IPS DF 4.7 (cell line): Measurements from ENCODE around the gene TNFSF8.

Experiments
- DNase-seq: peaks from one replicate; pipeline ENCODE4 v3.0.0-alpha.2; 2013; ENCODE audit warnings: low spot score; ENCODE audit errors: extremely low read depth

Gene TNFSF8

GRCh38 chr9:114905170-114905940 is 25.0 kb downstream of the TNFSF8 start:
- no peak for DNase-seq

GRCh38 chr9:114902786-114903524 is 27.4 kb downstream of the TNFSF8 start:
- no peak for DNase-seq

- DNase-seq: no peak
Measured at GRCh38 chr9:114900942-114901802, 29.2 kb downstream of the TNFSF8 start.

DNA sequence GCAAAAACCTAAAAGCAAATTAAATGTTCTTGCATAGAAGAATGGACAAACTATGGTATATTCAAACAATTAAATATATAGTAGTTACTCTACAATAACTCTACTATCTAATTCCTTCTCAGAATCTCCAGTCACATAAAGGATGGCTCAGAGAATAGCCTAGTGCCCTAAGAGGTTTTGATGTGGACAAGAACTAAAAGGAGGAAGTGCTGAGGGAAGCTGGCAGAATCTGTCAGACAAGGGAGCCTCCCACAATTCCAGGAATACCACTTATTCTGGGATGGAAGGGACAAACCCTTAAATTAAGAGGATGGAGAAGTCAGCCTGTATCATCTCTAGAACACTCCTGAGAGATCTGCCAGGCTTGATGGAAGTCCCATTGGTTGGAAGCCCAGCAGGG is 30.4 kb downstream of the TNFSF8 start:
- DNase-seq: no peak

DNA sequence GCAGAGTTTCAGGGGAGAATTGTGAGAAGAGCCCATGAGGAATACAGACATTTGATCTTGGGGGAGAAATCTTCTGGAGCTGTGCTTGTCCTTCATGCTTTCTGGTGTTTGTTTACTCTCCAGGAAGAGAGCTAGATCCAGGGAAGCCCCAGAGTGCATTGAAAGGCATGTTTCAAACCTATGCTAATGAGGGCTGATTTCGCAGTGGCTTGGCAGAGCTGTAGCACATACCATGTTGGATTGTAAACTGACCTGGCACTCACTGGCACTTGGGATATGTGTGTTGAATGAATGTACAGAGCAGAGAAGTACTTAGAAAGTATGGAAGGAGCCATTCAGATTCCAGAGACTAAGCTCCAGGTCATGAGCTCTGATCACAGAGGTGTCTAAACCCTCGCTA is 30.9 kb downstream of the TNFSF8 start:
- no peak for DNase-seq

DNA sequence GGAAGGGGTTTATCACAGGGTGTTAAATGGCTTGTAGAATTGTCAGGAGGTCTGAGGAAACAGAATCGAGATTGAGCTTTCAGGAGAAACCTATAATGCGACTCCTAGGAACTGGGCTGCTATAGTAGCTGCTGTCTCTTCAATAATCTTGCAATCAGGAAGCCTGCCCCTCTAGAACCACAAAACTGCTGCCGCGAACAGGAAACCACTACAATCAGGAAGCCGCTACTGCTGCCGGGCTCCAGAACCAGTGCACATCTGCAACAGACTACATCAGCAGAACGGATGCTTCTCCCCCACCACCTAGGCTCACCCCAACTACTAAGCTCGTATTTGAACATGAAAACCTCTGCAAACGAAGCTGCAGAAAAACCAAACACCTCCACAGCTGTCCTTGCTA is 31.6 kb downstream of the TNFSF8 start:
- DNase-seq: no peak

DNA sequence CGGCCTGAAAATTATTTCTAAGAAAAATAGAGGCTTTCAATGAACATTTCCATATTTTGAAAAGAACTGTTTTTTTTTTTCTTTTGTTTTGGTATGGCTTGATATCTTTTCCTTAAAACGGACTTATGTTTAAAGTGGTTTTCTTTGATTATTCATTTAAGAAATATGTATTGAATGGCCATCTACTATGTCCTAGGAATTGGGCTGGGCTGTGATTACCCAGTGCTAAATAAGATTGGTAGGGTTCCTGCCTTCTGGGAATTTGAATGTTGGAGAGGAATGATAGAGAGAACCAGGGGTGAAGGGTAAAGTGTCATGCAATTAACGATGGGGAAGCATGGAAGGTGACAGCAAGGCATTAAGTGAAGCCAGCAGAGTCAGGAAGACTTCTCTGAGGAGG is 33.2 kb downstream of the TNFSF8 start:
- no peak for DNase-seq

GRCh38 chr9:114896344-114896743 is 34.0 kb downstream of the TNFSF8 start:
- DNase-seq: no peak

DNA sequence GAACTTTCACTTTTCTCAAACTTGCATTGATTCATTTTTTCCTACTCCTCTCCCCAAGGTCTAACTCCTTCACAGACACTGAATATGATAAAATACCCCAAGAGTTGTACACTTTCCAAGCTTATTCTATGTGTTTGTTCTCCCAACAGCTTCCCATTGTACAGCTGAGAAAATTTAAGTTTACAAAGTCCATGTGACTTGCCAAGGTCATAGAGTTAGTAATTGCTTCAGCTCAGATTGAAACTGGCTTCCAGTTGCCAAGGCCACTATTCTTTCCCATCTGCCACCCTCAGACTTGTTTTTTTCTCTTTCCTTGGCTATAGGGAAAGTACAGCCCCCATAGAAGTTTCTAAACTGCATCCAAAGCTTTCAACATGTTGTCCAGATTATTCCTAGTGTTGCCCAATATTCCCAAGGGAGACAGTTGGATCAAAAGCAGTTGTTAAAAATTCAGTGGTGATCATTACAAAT is 34.8 kb downstream of the TNFSF8 start:
- no peak for DNase-seq

- peak; percentile 66 for DNase-seq
Measured at GRCh38 chr9:114894609-114895433, 35.6 kb downstream of the TNFSF8 start.

DNA sequence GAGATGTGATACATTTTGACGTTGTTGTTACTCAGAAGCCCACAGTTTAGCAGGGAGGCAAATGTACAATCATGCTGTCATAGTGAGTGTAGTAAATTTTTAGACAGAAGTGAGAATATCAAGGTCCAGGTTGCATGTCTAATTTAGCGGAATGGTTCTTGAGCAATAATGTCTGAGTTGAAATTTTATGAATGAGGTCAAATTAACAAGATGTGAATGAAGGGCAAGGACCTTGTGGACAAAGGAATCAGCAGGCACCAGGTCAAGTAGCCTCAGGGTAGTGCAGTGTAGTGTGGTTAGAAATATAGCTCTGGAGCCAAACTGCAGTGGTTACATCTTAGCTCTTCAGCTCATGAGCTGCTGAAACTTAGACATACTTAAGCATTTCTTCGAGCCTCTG is 36.2 kb downstream of the TNFSF8 start:
- DNase-seq: no peak

- no peak for DNase-seq
Measured at GRCh38 chr9:114893221-114894010, 37.0 kb downstream of the TNFSF8 start.

GRCh38 chr9:114889802-114890224 is 40.6 kb downstream of the TNFSF8 start:
- no peak for DNase-seq

DNA sequence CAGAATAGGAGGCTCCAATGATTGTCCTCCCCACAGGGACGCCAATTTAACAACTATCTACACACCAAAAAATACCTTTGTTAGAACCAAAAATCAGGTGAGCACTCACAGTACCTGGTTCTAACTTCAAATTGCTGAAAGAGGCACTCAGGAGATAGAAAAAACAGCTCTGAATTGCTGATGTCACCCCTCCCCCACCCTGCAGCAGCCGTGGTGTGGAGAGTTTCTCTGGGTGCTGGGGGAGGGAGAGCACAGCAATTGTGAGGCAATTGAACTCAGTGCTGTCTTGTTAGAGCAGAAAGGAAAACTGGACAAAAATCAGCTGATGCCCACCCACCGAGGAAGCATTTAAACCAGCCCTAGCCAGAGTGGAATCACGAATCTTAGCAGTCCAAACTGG is 41.8 kb downstream of the TNFSF8 start:
- DNase-seq: no peak

GRCh38 chr9:114887963-114888362 is 42.4 kb downstream of the TNFSF8 start:
- DNase-seq: no peak

- DNase-seq: no peak
Measured at GRCh38 chr9:114884787-114885452, 45.5 kb downstream of the TNFSF8 start.

DNA sequence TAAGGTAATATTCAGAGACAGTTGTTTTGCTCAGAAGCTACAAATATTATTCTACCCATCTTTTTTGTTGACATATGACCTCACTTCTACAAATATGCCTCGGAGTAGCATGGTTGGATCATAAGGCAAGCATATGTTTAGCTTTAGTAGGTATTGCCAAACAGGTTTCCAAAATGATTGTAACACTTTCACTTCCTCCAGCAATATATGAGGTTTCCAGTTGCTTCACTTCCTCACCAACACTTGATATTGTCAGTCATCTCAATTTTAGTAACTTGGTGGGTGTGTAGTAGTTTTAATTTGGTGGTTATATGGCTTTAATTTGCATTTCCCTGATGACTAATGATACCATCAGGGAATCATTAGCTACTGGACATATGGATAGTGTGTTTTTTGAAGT is 46.7 kb downstream of the TNFSF8 start:
- DNase-seq: no peak

GRCh38 chr9:114880291-114880745 is 50.1 kb downstream of the TNFSF8 start:
- no peak for DNase-seq

GRCh38 chr9:114878879-114879564 is 51.4 kb downstream of the TNFSF8 start:
- DNase-seq: no peak
